ENCODE measurements around the gene BLOC1S1. TPM values are rescaled to one million over a fixed set of nuclear protein-coding genes. Genes with fewer than 3 reads are reported as not detected.

BLOC1S1 gene
- total RNA-seq, 1 experiment from 2014 or later = 85.5 TPM

DNA sequence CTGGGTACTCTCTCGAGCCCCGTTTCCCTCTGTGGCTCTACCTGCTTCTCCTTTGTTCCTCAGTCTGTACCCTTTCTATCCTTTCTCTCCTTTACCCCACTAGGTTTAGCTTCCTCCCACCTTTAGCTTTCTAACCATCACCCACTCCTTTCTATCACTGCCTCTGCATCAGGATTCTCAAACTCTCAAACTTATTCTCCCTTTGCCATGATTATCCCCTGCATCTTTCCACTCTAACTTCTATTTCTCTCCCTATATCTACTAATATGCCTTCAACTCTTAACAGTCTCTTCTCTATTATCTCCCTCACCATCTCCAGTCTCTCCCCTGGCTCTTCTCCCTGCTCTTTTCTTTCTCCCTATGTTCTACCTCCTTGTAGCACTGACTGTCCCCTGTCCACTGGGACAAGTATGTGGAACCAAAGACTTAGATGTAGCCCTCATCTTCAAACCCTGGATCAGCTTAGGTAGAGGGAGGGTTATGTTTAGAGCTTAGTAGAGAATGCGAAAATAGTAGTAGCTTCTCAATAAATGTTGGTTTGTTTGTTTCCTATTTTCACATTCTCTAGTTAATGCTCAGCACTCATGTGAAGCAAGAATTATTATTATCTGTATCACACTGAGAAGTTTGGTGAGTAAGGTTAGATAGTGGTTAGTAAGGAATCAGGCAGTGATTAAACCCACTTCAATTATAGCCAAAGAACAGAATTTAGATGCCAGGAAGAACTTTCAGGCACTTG, 30.5 kb downstream of the BLOC1S1 start:
- Histone ChIP-seq H3K9me2 (ENCODE audit: insufficient read depth) (no peaks in the 10 kb centered on the region), H4K20me1 (ENCODE audit: insufficient read depth) (no peaks in the 10 kb centered on the region), H3K79me2 (ENCODE audit: insufficient read depth, low read length) (peaks cover 3% of the 10 kb centered on the region; the same call in 1 of the 2 replicates), H3K4me1 (ENCODE audit: control insufficient read depth in 1 of 2, insufficient read depth in 2 of 2, low read length in 2 of 2) (peaks cover 7 to 27% of the 10 kb centered on the region in 2 experiments), H3K27me3 (ENCODE audit: insufficient read depth, low read length) (no peaks in the 10 kb centered on the region), H3K4me3 (replicated peaks in 1 of 2; ENCODE audit: low read depth in 1 of 2, low read length in 2 of 2) (no peak overlapping the region), H3K27ac (ENCODE audit: low read depth, low read length) (no peak overlapping the region), H3K9me3 (ENCODE audit: control insufficient read depth in 1 of 2, insufficient read depth in 1 of 2, low read depth in 1 of 2, low read length in 2 of 2) (no peaks in the 10 kb centered on the region), H3K9ac (ENCODE audit: low read length) (no peak overlapping the region), H2AFZ (ENCODE audit: low read depth, low read length, poor library complexity, severe bottlenecking) (no peak overlapping the region), H3K4me2 (ENCODE audit: low read length) (no peak overlapping the region), H3K36me3 (ENCODE audit: control insufficient read depth in 1 of 2, insufficient read depth in 2 of 2, low read length in 2 of 2) (peaks cover 0 to 3% of the 10 kb centered on the region in 2 experiments; a peak in 1 of 4 replicates)
- CTCF ChIA-PET = interaction anchor here (1.9 kb wide), 1 partner anchor 9 kb away, joined by 10 read pairs; no protein-coding TSS in a partner anchor
- ATAC-seq (no peak), DNase-seq (ENCODE audit: low read depth, low spot score) (no peak)
- TF ChIP-seq FOSL1 (IDR thresholded peaks at IDR 0.05; ENCODE audit: low read depth) (no peak), ELF1 (IDR thresholded peaks at IDR 0.05; ENCODE audit: borderline replicate concordance, low read depth) (no peak), YY1 (IDR thresholded peaks at IDR 0.05; ENCODE audit: extremely low read depth, insufficient replicate concordance, low read depth, low read length) (no peak), SIN3A (IDR thresholded peaks at IDR 0.05; ENCODE audit: low read depth) (no peak), JUND (IDR thresholded peaks at IDR 0.05) (no peak)
- BruUV-seq (replicated peaks) = no TSS peak
- RAD21 ChIA-PET (ENCODE audit: low non-redundant PET in 1 of 2, low total read pairs in 2 of 2, uncharacterized antibody in 2 of 2, unreplicated experiment in 2 of 2) = no interaction called here
- POLR2A ChIA-PET = interaction anchor here (0.7 to 1.3 kb wide), 2 partner anchors 83 to 136 kb away, joined by 3 to 4 read pairs; partner anchors contain the start of gene DNAJC14
- intact Hi-C loops (cut with micrococcal nuclease) = no loop called here

DNA sequence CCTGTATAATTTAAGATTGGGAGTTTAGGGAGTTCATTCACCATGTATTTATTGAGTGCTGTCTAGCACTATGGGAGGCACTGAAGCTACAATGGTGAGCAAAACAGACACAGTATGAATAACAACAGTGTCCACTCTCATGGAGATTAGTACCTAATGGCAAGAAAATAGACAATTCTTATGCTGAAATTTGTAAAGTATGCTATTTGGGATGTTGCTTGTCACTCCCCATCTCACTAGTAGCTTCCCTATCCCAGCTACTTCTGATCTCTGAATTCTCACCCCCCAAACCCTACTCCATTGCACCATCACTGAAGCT, 31.0 kb downstream of the BLOC1S1 start:
- BruUV-seq (replicated peaks) = no TSS peak
- DNase-seq (ENCODE audit: low read depth, low spot score) (no peak), ATAC-seq (no peak)
- H3K4me2 ChIP-seq (ENCODE audit: low read length) = no peak overlapping the region
- H3K27ac ChIP-seq (ENCODE audit: low read depth, low read length) = no peak overlapping the region
- POLR2A ChIA-PET = interaction anchor here (0.7 kb wide), 1 partner anchor 136 kb away, joined by 3 read pairs; no protein-coding TSS in a partner anchor
- no peaks in the 10 kb centered on the region for H3K9me3 ChIP-seq (ENCODE audit: control insufficient read depth in 1 of 2, insufficient read depth in 1 of 2, low read depth in 1 of 2, low read length in 2 of 2)
- H3K27me3 ChIP-seq (ENCODE audit: insufficient read depth, low read length) = no peaks in the 10 kb centered on the region
- H3K79me2 ChIP-seq (ENCODE audit: insufficient read depth, low read length) = peaks cover 3% of the 10 kb centered on the region; the same call in 1 of the 2 replicates
- intact Hi-C loops (cut with micrococcal nuclease) = no loop called here
- H3K4me1 ChIP-seq (ENCODE audit: control insufficient read depth in 1 of 2, insufficient read depth in 2 of 2, low read length in 2 of 2) = peaks cover 7 to 27% of the 10 kb centered on the region in 2 experiments
- no peak overlapping the region for H3K4me3 ChIP-seq (replicated peaks in 1 of 2; ENCODE audit: low read depth in 1 of 2, low read length in 2 of 2)
- CTCF ChIA-PET = interaction anchor here (1.9 kb wide), 1 partner anchor 9 kb away, joined by 10 read pairs; no protein-coding TSS in a partner anchor
- RAD21 ChIA-PET (ENCODE audit: low non-redundant PET in 1 of 2, low total read pairs in 2 of 2, uncharacterized antibody in 2 of 2, unreplicated experiment in 2 of 2) = no interaction called here
- H3K9me2 ChIP-seq (ENCODE audit: insufficient read depth) = no peaks in the 10 kb centered on the region
- H3K36me3 ChIP-seq (ENCODE audit: control insufficient read depth in 1 of 2, insufficient read depth in 2 of 2, low read length in 2 of 2) = peaks cover under 1 to 8% of the 10 kb centered on the region in 2 experiments; a peak in 2 of 4 replicates
- H4K20me1 ChIP-seq (ENCODE audit: insufficient read depth) = no peaks in the 10 kb centered on the region
- no peak overlapping the region for H2AFZ ChIP-seq (ENCODE audit: low read depth, low read length, poor library complexity, severe bottlenecking)
- no peak overlapping the region for H3K9ac ChIP-seq (ENCODE audit: low read length)
- TF ChIP-seq ZNF274 (IDR thresholded peaks at IDR 0.05; ENCODE audit: low read depth, low read length) (no peak), SP1 (IDR thresholded peaks at IDR 0.05; ENCODE audit: low read depth) (no peak), ZFX (IDR thresholded peaks at IDR 0.05) (no peak), EZH2phosphoT487 (IDR thresholded peaks at IDR 0.05; ENCODE audit: borderline replicate concordance) (no peak), ELF1 (IDR thresholded peaks at IDR 0.05; ENCODE audit: borderline replicate concordance, low read depth) (no peak), EZH2 (IDR thresholded peaks at IDR 0.05) (no peak), CEBPB (IDR thresholded peaks at IDR 0.05; ENCODE audit: low read depth) (no peak), POLR2A (IDR thresholded peaks at IDR 0.05; ENCODE audit: borderline replicate concordance, extremely low read depth, insufficient read depth, insufficient read length) (no peak), TCF7L2 (IDR thresholded peaks at IDR 0.05; ENCODE audit: borderline replicate concordance, extremely low read depth, insufficient read depth, insufficient read length) (no peak)
- TF ChIP-seq, protein P1, sequence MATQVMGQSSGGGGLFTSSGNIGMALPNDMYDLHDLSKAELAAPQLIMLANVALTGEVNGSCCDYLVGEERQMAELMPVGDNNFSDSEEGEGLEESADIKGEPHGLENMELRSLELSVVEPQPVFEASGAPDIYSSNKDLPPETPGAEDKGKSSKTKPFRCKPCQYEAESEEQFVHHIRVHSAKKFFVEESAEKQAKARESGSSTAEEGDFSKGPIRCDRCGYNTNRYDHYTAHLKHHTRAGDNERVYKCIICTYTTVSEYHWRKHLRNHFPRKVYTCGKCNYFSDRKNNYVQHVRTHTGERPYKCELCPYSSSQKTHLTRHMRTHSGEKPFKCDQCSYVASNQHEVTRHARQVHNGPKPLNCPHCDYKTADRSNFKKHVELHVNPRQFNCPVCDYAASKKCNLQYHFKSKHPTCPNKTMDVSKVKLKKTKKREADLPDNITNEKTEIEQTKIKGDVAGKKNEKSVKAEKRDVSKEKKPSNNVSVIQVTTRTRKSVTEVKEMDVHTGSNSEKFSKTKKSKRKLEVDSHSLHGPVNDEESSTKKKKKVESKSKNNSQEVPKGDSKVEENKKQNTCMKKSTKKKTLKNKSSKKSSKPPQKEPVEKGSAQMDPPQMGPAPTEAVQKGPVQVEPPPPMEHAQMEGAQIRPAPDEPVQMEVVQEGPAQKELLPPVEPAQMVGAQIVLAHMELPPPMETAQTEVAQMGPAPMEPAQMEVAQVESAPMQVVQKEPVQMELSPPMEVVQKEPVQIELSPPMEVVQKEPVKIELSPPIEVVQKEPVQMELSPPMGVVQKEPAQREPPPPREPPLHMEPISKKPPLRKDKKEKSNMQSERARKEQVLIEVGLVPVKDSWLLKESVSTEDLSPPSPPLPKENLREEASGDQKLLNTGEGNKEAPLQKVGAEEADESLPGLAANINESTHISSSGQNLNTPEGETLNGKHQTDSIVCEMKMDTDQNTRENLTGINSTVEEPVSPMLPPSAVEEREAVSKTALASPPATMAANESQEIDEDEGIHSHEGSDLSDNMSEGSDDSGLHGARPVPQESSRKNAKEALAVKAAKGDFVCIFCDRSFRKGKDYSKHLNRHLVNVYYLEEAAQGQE (IDR thresholded peaks at IDR 0.05; ENCODE audit: low read depth) = no peak
- TF ChIP-seq, protein P2, sequence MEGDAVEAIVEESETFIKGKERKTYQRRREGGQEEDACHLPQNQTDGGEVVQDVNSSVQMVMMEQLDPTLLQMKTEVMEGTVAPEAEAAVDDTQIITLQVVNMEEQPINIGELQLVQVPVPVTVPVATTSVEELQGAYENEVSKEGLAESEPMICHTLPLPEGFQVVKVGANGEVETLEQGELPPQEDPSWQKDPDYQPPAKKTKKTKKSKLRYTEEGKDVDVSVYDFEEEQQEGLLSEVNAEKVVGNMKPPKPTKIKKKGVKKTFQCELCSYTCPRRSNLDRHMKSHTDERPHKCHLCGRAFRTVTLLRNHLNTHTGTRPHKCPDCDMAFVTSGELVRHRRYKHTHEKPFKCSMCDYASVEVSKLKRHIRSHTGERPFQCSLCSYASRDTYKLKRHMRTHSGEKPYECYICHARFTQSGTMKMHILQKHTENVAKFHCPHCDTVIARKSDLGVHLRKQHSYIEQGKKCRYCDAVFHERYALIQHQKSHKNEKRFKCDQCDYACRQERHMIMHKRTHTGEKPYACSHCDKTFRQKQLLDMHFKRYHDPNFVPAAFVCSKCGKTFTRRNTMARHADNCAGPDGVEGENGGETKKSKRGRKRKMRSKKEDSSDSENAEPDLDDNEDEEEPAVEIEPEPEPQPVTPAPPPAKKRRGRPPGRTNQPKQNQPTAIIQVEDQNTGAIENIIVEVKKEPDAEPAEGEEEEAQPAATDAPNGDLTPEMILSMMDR (IDR thresholded peaks at IDR 0.05 in 2 of 3, conservative IDR thresholded peaks at IDR 0.05 in 1 of 3; ENCODE audit: borderline replicate concordance in 1 of 3, insufficient read depth in 1 of 3, low read depth in 2 of 3, low read length in 2 of 3) = no peak
